Measurements from ENCODE around the gene NUDT15. TPM values are rescaled to one million over a fixed set of nuclear protein-coding genes. Genes with fewer than 3 reads are reported as not detected.

Gene NUDT15
- total and polyA plus RNA-seq, 10 of the 15 experiments (the other 5 are each of a cell fraction or from before 2014, with no cell fraction given) = 11.4 to 26.7 (median 18.0) TPM

GRCh38 chr13:48068036-48068435 lies 30.5 kb downstream of the NUDT15 start (continued):
- TF ChIP-seq ZBTB4 (CRISPR knock-in tag; IDR thresholded peaks at IDR 0.05) = no peak
- TF ChIP-seq, protein P1, sequence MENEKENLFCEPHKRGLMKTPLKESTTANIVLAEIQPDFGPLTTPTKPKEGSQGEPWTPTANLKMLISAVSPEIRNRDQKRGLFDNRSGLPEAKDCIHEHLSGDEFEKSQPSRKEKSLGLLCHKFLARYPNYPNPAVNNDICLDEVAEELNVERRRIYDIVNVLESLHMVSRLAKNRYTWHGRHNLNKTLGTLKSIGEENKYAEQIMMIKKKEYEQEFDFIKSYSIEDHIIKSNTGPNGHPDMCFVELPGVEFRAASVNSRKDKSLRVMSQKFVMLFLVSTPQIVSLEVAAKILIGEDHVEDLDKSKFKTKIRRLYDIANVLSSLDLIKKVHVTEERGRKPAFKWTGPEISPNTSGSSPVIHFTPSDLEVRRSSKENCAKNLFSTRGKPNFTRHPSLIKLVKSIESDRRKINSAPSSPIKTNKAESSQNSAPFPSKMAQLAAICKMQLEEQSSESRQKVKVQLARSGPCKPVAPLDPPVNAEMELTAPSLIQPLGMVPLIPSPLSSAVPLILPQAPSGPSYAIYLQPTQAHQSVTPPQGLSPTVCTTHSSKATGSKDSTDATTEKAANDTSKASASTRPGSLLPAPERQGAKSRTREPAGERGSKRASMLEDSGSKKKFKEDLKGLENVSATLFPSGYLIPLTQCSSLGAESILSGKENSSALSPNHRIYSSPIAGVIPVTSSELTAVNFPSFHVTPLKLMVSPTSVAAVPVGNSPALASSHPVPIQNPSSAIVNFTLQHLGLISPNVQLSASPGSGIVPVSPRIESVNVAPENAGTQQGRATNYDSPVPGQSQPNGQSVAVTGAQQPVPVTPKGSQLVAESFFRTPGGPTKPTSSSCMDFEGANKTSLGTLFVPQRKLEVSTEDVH (IDR thresholded peaks at IDR 0.05; ENCODE audit: low read depth, partially characterized antibody) = no peak

DNA sequence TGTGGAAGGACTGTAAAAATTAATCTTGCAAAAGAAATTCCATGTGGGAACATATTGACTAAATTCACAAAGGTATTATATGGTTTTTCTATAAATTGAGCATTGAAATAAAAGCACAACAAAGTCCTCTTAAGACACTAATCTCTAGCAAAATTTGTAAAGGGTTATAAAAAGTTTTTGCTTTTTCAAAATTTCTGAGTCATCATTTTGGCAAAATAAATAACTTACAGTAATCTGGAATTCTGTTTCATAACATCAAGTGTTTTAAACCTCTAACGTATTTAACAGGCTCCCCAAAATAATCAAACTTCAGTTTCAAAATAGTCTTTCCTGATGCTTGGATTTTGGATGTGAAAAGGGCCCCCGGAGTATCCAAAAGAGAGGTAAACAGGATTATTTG lies 31.4 kb downstream of the NUDT15 start:
- no peaks in the 10 kb centered on the region for H3K27me3 ChIP-seq (replicated peaks in 1 of 2; ENCODE audit: control insufficient read depth in 2 of 2, insufficient read depth in 2 of 2, low read length in 1 of 2)
- no peaks in the 10 kb centered on the region for H3K79me2 ChIP-seq (ENCODE audit: control insufficient read depth, insufficient read depth, low read length)
- ChIA-PET RAD21 (ENCODE audit: unreplicated experiment) (no interaction called here), CTCF (interaction anchor here (1.1 to 1.5 kb wide), 3 partner anchors 9 to 31 kb away, joined by 3 to 5 read pairs (median 4); partner anchors contain the start of gene NUDT15), POLR2A (no interaction called here), SMC1A (ENCODE audit: uncharacterized antibody, unreplicated experiment) (no interaction called here)
- H3K4me2 ChIP-seq (ENCODE audit: control insufficient read depth, insufficient read depth) = no peak overlapping the region
- H3K4me3 ChIP-seq = no peak overlapping the region
- 100% methylated on average over 2 of the region's 2 CpGs for WGBS (ENCODE audit: insufficient coverage, insufficient replicate concordance, low lambda C conversion rate, missing lambda C conversion rate)
- FAIRE-seq (no peak), ATAC-seq (no peak), DNase-seq (ENCODE audit: low read depth, low spot score) (no peak)
- no peaks in the 10 kb centered on the region for H4K20me1 ChIP-seq (ENCODE audit: control insufficient read depth, insufficient read depth)
- peaks cover 25% of the 10 kb centered on the region; the same call in 2 of the 3 replicates for H3K9me3 ChIP-seq (replicated peaks; ENCODE audit: control insufficient read depth, insufficient read depth, low read length)
- in situ Hi-C loops (cut with MboI) (no loop called here), intact Hi-C loops (cut with micrococcal nuclease; ENCODE audit: unreplicated experiment) (no loop called here)
- peaks cover 9 to 25% of the 10 kb centered on the region in 2 experiments for H3K36me3 ChIP-seq (ENCODE audit: control insufficient read depth in 2 of 2, insufficient read depth in 2 of 2, low read length in 1 of 2)
- H3K27ac ChIP-seq (ENCODE audit: control insufficient read depth, insufficient read depth) = no peak overlapping the region
- no peak overlapping the region for H3K9ac ChIP-seq (ENCODE audit: control insufficient read depth, insufficient read depth, low read length)
- no peak overlapping the region for H2AFZ ChIP-seq (ENCODE audit: control insufficient read depth, low read depth, low read length)
- H3K4me1 ChIP-seq (ENCODE audit: control insufficient read depth, insufficient read depth, low read length) = peaks cover 4% of the 10 kb centered on the region
- no TSS peak for BruUV-seq (replicated peaks)
- TF ChIP-seq EGR1 (IDR thresholded peaks at IDR 0.05; ENCODE audit: borderline replicate concordance in 1 of 2, low read depth in 2 of 2, low read length in 2 of 2) = no peak
- no peak for TF ChIP-seq HCFC1 (IDR thresholded peaks at IDR 0.05; ENCODE audit: low read length)
- TF ChIP-seq ATF7 (IDR thresholded peaks at IDR 0.05; ENCODE audit: low read depth) = no peak
- TF ChIP-seq BCLAF1 (IDR thresholded peaks at IDR 0.05) = no peak
- no peak for TF ChIP-seq MYB (IDR thresholded peaks at IDR 0.05; ENCODE audit: borderline replicate concordance, low read depth, low read length)
- TF ChIP-seq CBFB (IDR thresholded peaks at IDR 0.05; ENCODE audit: low read depth) = no peak
- no peak for TF ChIP-seq BHLHE40 (IDR thresholded peaks at IDR 0.05; ENCODE audit: borderline replicate concordance in 1 of 2, low read depth in 2 of 2, low read length in 1 of 2)
- TF ChIP-seq KDM1A (IDR thresholded peaks at IDR 0.05; ENCODE audit: borderline replicate concordance) = no peak
- TF ChIP-seq IKZF2 (IDR thresholded peaks at IDR 0.05) = no peak
- TF ChIP-seq SRF (IDR thresholded peaks at IDR 0.05; ENCODE audit: low read depth in 2 of 2, low read length in 2 of 2) = no peak

Measured in GM12878 (cell line).